ENCODE data around the gene SLC25A14. TPM values are rescaled to one million over a fixed set of nuclear protein-coding genes. Genes with fewer than 3 reads are reported as not detected.

Gene SLC25A14
- total RNA-seq, 1 experiment from 2014 or later: 20.4 TPM

GRCh38 chrX:130418066-130418465 lies 78.3 kb downstream of the SLC25A14 start:
- no peaks in the 10 kb centered on the region for H3K4me1 ChIP-seq (ENCODE audit: insufficient read depth, low read length)
- H3K27ac ChIP-seq (ENCODE audit: low read length): no peak overlapping the region
- ChIA-PET CTCF (no interaction called here), POLR2A (ENCODE audit: unreplicated experiment) (no interaction called here)
- no peaks in the 10 kb centered on the region for H4K20me1 ChIP-seq (ENCODE audit: low read length)
- no peak overlapping the region for H2AFZ ChIP-seq (ENCODE audit: low read length)
- intact Hi-C loops (cut with micrococcal nuclease): no loop called here
- no peaks in the 10 kb centered on the region for H3K79me2 ChIP-seq (ENCODE audit: low read length)
- no peaks in the 10 kb centered on the region for H3K9me3 ChIP-seq (ENCODE audit: low read length)
- no peaks in the 10 kb centered on the region for H3K9me2 ChIP-seq (replicated peaks; ENCODE audit: low read length)
- no TSS peak for BruUV-seq (replicated peaks)
- TF ChIP-seq EZH2 (IDR thresholded peaks at IDR 0.05; ENCODE audit: low read length, unreplicated experiment) (no peak), EZH2phosphoT487 (IDR thresholded peaks at IDR 0.05; ENCODE audit: borderline replicate concordance, low read length) (no peak), CTCF (conservative IDR thresholded peaks at IDR 0.05; ENCODE audit: low read depth, low read length) (no peak)
- H3K4me3 ChIP-seq (ENCODE audit: low read length): no peak overlapping the region
- H3K4me2 ChIP-seq (ENCODE audit: low read length): no peak overlapping the region
- no peaks in the 10 kb centered on the region; the same call in 1 of the 2 replicates for H3K36me3 ChIP-seq (ENCODE audit: low read depth, low read length)
- no peak for DNase-seq
- no peak overlapping the region for H3K9ac ChIP-seq (ENCODE audit: low read length)
- H3F3A ChIP-seq (ENCODE audit: low read length, unreplicated experiment): no peaks in the 10 kb centered on the region
- ATAC-seq: no peak
- H3K27me3 ChIP-seq (ENCODE audit: low read length): no peaks in the 10 kb centered on the region

- Histone ChIP-seq H4K20me1 (ENCODE audit: low read length) (no peaks in the 10 kb centered on the region), H3K9ac (ENCODE audit: low read length) (no peak overlapping the region), H3K27ac (ENCODE audit: low read length) (no peak overlapping the region), H3K4me1 (ENCODE audit: insufficient read depth, low read length) (no peaks in the 10 kb centered on the region), H3K36me3 (ENCODE audit: low read depth, low read length) (no peaks in the 10 kb centered on the region), H3K9me2 (replicated peaks; ENCODE audit: low read length) (no peaks in the 10 kb centered on the region), H3K4me3 (ENCODE audit: low read length) (no peak overlapping the region), H3K4me2 (ENCODE audit: low read length) (no peak overlapping the region), H3K27me3 (ENCODE audit: low read length) (no peaks in the 10 kb centered on the region), H3K9me3 (ENCODE audit: low read length) (no peaks in the 10 kb centered on the region), H3F3A (ENCODE audit: low read length, unreplicated experiment) (no peaks in the 10 kb centered on the region), H2AFZ (ENCODE audit: low read length) (no peak overlapping the region), H3K79me2 (ENCODE audit: low read length) (no peaks in the 10 kb centered on the region)
- TF ChIP-seq EZH2 (IDR thresholded peaks at IDR 0.05; ENCODE audit: low read length, unreplicated experiment) (no peak), EZH2phosphoT487 (IDR thresholded peaks at IDR 0.05; ENCODE audit: borderline replicate concordance, low read length) (no peak), CTCF (conservative IDR thresholded peaks at IDR 0.05; ENCODE audit: low read depth, low read length) (no peak)
- ChIA-PET CTCF (no interaction called here), POLR2A (ENCODE audit: unreplicated experiment) (no interaction called here)
- no peak for ATAC-seq
- intact Hi-C loops (cut with micrococcal nuclease): no loop called here
- DNase-seq: no peak
- no TSS peak for BruUV-seq (replicated peaks)
These were observed 79.0 kb downstream of the SLC25A14 start for GRCh38 chrX:130418740-130419139.

- no peak for ATAC-seq
These were observed 79.5 kb downstream of the SLC25A14 start for GRCh38 chrX:130419263-130419662.

More at GRCh38 chrX:130419263-130419662, 79.5 kb downstream of the SLC25A14 start:
- Histone ChIP-seq H3K4me1 (ENCODE audit: insufficient read depth, low read length) (no peaks in the 10 kb centered on the region), H3K36me3 (ENCODE audit: low read depth, low read length) (no peaks in the 10 kb centered on the region), H3K4me2 (ENCODE audit: low read length) (no peak overlapping the region), H3K79me2 (ENCODE audit: low read length) (no peaks in the 10 kb centered on the region), H3K4me3 (ENCODE audit: low read length) (no peak overlapping the region), H2AFZ (ENCODE audit: low read length) (no peak overlapping the region), H4K20me1 (ENCODE audit: low read length) (no peaks in the 10 kb centered on the region), H3K9me2 (replicated peaks; ENCODE audit: low read length) (no peaks in the 10 kb centered on the region), H3K9me3 (ENCODE audit: low read length) (no peaks in the 10 kb centered on the region), H3K27me3 (ENCODE audit: low read length) (no peaks in the 10 kb centered on the region), H3K9ac (ENCODE audit: low read length) (no peak overlapping the region), H3K27ac (ENCODE audit: low read length) (no peak overlapping the region), H3F3A (ENCODE audit: low read length, unreplicated experiment) (no peaks in the 10 kb centered on the region)
- intact Hi-C loops (cut with micrococcal nuclease): no loop called here
- TF ChIP-seq CTCF (conservative IDR thresholded peaks at IDR 0.05; ENCODE audit: low read depth, low read length) (no peak), EZH2phosphoT487 (IDR thresholded peaks at IDR 0.05; ENCODE audit: borderline replicate concordance, low read length) (no peak)
- ChIA-PET POLR2A (ENCODE audit: unreplicated experiment) (no interaction called here), CTCF (no interaction called here)
- BruUV-seq (replicated peaks): no TSS peak
- no peak for DNase-seq

Other genes with a start within 250 kb of the SLC25A14 start
- gene ELF4, start 229.4 kb upstream of the SLC25A14 start, total RNA-seq (2014; rRNA removed): 23.4 and 23.8 TPM in 2 replicates
- 51.8 and 57.7 TPM in 2 replicates for gene AIFM1, start 174.1 kb upstream of the SLC25A14 start, total RNA-seq (2014; rRNA removed)
- gene RAB33A, start 168.0 kb upstream of the SLC25A14 start, total RNA-seq (2014; rRNA removed): not detected in 2 replicates
- 4.6 and 5.2 TPM in 2 replicates for gene ZNF280C, start 71.0 kb upstream of the SLC25A14 start, total RNA-seq (2014; rRNA removed)
- gene GPR119, start 45.8 kb downstream of the SLC25A14 start, total RNA-seq (2014; rRNA removed): not detected in 2 replicates
- gene RBMX2, start 62.1 kb downstream of the SLC25A14 start, total RNA-seq (2014; rRNA removed): 26.7 and 31.6 TPM in 2 replicates

All from PC-3 (cell line).